CD8-positive, alpha-beta memory T cell (primary cell): ENCODE measurements around the gene DAPL1. TPM values are rescaled to one million over a fixed set of nuclear protein-coding genes. Genes with fewer than 3 reads are reported as not detected.

ENCODE experiments used
- CTCF ChIA-PET: fragments of 350-600 bp; sonication (Branson Sonifier 250); formaldehyde crosslinking; loops from one replicate; lab custom pipeline; 2021; ENCODE audit warnings: antibody characterized with exemption; lab: Charles Lee
- POLR2A ChIA-PET: fragments of 350-600 bp; sonication (Branson Sonifier 250); formaldehyde crosslinking; loops from one replicate; lab custom pipeline; 2021; ENCODE audit warnings: antibody characterized with exemption; lab: Charles Lee
- DNase-seq, 5 donors: peaks; one replicate each; pipeline versions ENCODE4 v3.0.0 to v3.0.0-alpha.2; 2020 to 2022; ENCODE audit warnings: mixed read lengths in 1 of 5
- H3K27ac ChIP-seq: one replicate; pipeline ENCODE4 v1.7.0; 2013; ENCODE audit warnings: low read depth, mild to moderate bottlenecking, low read length, moderate library complexity
- H3K27me3 ChIP-seq: 2 replicates; pipeline ENCODE4 v1.7.0; 2013; ENCODE audit warnings: low read length, mild to moderate bottlenecking; ENCODE audit not compliant: insufficient read depth, poor library complexity, severe bottlenecking
- H3K36me3 ChIP-seq: 2 replicates; pipeline ENCODE4 v1.7.0; 2013; ENCODE audit warnings: mild to moderate bottlenecking, low read length, moderate library complexity; ENCODE audit not compliant: insufficient read depth
- H3K4me1 ChIP-seq: 2 replicates; pipeline ENCODE4 v1.7.0; 2013; ENCODE audit warnings: mild to moderate bottlenecking, low read length, moderate library complexity; ENCODE audit not compliant: insufficient read depth
- H3K4me3 ChIP-seq: 2 replicates; pipeline ENCODE4 v1.7.0; 2013; ENCODE audit warnings: mild to moderate bottlenecking, low read length
- H3K9me3 ChIP-seq: 2 replicates; pipeline ENCODE4 v1.7.0; 2013; ENCODE audit warnings: mild to moderate bottlenecking, low read length
- H3K27ac Mint-ChIP-seq, 8 donors: one replicate each; pipeline ENCODE4 v1.8.0; 2020 to 2021; ENCODE audit warnings: mixed read lengths in 8 of 8, mild to moderate bottlenecking in 6 of 8, inconsistent platforms in 3 of 8, moderate library complexity in 3 of 8
- H3K27me3 Mint-ChIP-seq, 2 donors: one replicate each; pipeline ENCODE4 v1.8.0; 2020 to 2021; ENCODE audit warnings: mixed read lengths in 2 of 2, mild to moderate bottlenecking in 1 of 2, moderate library complexity in 1 of 2
- H3K36me3 Mint-ChIP-seq, 3 donors: one replicate each; pipeline ENCODE4 v1.8.0; 2020 to 2021; ENCODE audit warnings: mixed read lengths in 3 of 3, inconsistent platforms in 1 of 3, mild to moderate bottlenecking in 1 of 3
- H3K4me1 Mint-ChIP-seq, 3 donors: one replicate each; pipeline ENCODE4 v1.8.0; 2020 to 2021; ENCODE audit warnings: mixed read lengths in 3 of 3, inconsistent platforms in 1 of 3, mild to moderate bottlenecking in 1 of 3
- H3K4me3 Mint-ChIP-seq, 7 donors: one replicate each; pipeline ENCODE4 v1.8.0; 2020 to 2021; ENCODE audit warnings: mixed read lengths in 7 of 7, mild to moderate bottlenecking in 6 of 7, moderate library complexity in 4 of 7, inconsistent platforms in 2 of 7
- H3K9me3 Mint-ChIP-seq, 5 donors: one replicate each; pipeline ENCODE4 v1.8.0; 2020 to 2022; ENCODE audit warnings: mixed read lengths in 5 of 5, mild to moderate bottlenecking in 3 of 5, moderate library complexity in 2 of 5, inconsistent platforms in 1 of 5
- polyA plus RNA-seq: library from polyadenylated mRNA; unstranded; fragments of 300-500 nt; fragmentation: Illumina TruSeq; gene quantifications from one replicate; pipeline ENCODE4 v1.2.3, GENCODE V29; 2021
- total RNA-seq, 2 experiments: library from RNA; stranded (reverse); gene quantifications; one replicate each; pipeline ENCODE4 v1.2.3, GENCODE V29; 2021

The DAPL1 gene
- total and polyA plus RNA-seq, 3 experiments from 2014 or later: not detected

DNA sequence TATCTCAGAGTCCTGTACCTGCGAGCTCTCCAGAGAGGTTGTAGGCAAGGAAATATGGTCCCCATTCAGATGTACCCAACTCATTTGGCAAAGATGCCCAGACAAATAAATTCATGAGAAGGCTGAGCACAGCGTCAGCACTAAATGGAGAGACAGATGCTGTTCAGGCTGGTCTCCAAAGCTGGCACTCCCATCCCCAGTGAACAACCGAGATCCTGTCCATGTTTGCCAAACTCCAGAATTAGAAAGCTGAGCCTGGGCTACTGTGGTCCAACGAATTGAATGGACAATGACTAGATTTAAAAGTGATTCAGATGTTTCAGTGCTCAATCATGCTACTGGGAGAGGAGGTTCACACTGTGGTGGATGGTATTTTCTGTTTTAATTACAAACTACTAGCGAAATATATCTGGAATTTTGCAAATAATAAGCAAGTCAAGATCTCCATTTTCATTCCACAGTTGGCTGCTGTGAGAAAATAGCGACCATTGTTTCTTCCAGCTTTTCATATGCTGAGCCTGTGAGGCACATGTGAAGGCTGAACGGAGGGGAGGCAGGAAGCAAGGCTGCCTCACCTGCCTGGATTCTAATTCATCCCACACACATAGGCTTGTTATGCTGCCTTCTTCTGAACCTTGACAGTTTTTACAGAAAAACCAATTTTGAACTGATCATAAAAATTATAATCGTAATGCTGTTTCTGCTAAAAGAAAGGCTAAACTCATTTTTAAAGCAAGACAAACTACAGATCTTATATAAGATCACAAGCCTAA is 22.6 kb upstream of the DAPL1 start:
- no peaks in the 10 kb centered on the region for H3K9me3 ChIP-seq
- CTCF ChIA-PET: interaction anchor here (1.8 kb wide), 1 partner anchor 18 kb away, joined by 5 read pairs; no protein-coding TSS in a partner anchor
- DNase-seq: no peak
- POLR2A ChIA-PET: no interaction called here
- H3K27me3 ChIP-seq: no peaks in the 10 kb centered on the region
- no peak overlapping the region for H3K4me3 ChIP-seq
- H3K4me1 Mint-ChIP-seq: no peaks in the 10 kb centered on the region
- no peaks in the 10 kb centered on the region for H3K36me3 Mint-ChIP-seq
- no peaks in the 10 kb centered on the region for H3K9me3 Mint-ChIP-seq
- H3K27ac Mint-ChIP-seq: no peak overlapping the region
- peaks cover 3 to 4% of the 10 kb centered on the region in 2 donors for H3K27me3 Mint-ChIP-seq
- no peak overlapping the region for H3K27ac ChIP-seq
- H3K4me1 ChIP-seq: no peaks in the 10 kb centered on the region
- H3K4me3 Mint-ChIP-seq: no peak overlapping the region
- H3K36me3 ChIP-seq: no peaks in the 10 kb centered on the region

DNA sequence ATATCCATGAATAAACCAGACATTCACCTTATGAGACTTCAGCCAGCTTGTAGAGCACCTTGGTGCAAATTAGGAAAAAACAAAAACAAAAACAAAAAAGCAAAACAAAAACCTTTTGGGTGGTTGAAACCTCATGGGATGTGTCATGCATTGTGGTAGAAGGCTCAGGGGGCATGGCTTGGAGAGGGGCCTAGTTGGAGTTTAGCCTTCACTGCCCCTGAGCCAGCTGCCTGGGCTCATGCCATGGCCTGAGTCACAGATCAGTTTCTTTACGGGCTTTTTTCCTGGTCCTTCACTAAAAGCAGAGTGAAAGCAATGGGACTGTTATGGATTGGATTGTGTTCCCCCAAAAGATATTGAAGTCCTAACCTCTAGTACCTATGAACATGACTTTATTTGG is 22.0 kb upstream of the DAPL1 start:
- Histone ChIP-seq H3K9me3 (no peaks in the 10 kb centered on the region), H3K4me1 (no peaks in the 10 kb centered on the region), H3K27me3 (no peaks in the 10 kb centered on the region), H3K36me3 (no peaks in the 10 kb centered on the region), H3K27ac (no peak overlapping the region), H3K4me3 (no peak overlapping the region)
- no peaks in the 10 kb centered on the region for H3K36me3 Mint-ChIP-seq
- H3K27ac Mint-ChIP-seq: no peak overlapping the region
- CTCF ChIA-PET: no interaction called here
- H3K27me3 Mint-ChIP-seq: peaks cover 3 to 4% of the 10 kb centered on the region in 2 donors
- POLR2A ChIA-PET: no interaction called here
- H3K4me1 Mint-ChIP-seq: no peaks in the 10 kb centered on the region
- H3K9me3 Mint-ChIP-seq: no peaks in the 10 kb centered on the region
- no peak for DNase-seq
- no peak overlapping the region for H3K4me3 Mint-ChIP-seq

- Mint-ChIP-seq H3K4me1 (no peaks in the 10 kb centered on the region), H3K27ac (no peak overlapping the region), H3K27me3 (peaks cover 4 to 7% of the 10 kb centered on the region in 2 donors), H3K4me3 (no peak overlapping the region), H3K36me3 (no peaks in the 10 kb centered on the region), H3K9me3 (no peaks in the 10 kb centered on the region)
- Histone ChIP-seq H3K9me3 (no peaks in the 10 kb centered on the region), H3K4me1 (no peaks in the 10 kb centered on the region), H3K4me3 (no peak overlapping the region), H3K27me3 (no peaks in the 10 kb centered on the region), H3K27ac (no peak overlapping the region), H3K36me3 (no peaks in the 10 kb centered on the region)
- POLR2A ChIA-PET: no interaction called here
- CTCF ChIA-PET: no interaction called here
- no peak for DNase-seq
Measured at GRCh38 chr2:158774681-158775080, 20.4 kb upstream of the DAPL1 start.

DNA sequence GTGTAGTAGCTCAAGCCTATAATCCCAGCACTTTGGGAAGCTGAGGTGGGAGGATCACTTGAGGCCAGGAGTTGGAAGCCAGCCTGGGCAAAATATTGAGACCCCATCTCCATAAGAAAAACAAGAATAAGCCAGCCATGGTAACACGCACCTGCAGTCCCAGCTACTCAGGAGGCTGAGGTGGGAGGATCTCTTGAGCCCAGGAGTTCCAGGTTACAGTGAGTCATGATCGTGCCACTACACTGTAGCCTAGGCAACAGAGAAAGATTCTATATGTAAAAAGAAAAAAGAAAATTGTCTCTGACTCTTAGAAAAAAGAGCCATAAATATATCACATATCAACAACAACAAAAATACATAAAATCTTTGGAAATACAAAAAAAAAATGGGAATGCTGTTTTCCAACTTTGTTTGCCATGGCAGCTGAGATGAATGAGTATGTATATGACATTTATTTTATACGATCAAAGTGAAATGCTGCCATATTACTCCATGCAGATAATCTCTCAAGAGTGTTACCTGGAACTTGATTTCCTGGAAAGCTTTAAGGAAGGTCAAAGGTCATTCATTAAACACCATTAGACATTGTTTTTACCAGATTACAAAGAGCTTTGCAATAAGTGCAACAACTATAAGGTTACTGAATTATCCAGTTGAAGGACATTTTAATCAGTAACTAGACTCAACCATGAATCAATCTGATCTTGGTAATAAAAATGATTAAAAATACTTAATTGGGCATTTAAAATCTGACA is 19.7 kb upstream of the DAPL1 start:
- H3K27me3 ChIP-seq: no peaks in the 10 kb centered on the region
- Mint-ChIP-seq H3K4me1 (no peaks in the 10 kb centered on the region), H3K27ac (no peak overlapping the region), H3K27me3 (peaks cover 4 to 7% of the 10 kb centered on the region in 2 donors), H3K9me3 (no peaks in the 10 kb centered on the region), H3K4me3 (no peak overlapping the region), H3K36me3 (no peaks in the 10 kb centered on the region)
- no peaks in the 10 kb centered on the region for H3K36me3 ChIP-seq
- no peaks in the 10 kb centered on the region for H3K9me3 ChIP-seq
- ChIA-PET CTCF (no interaction called here), POLR2A (no interaction called here)
- no peak for DNase-seq
- H3K4me3 ChIP-seq: no peak overlapping the region
- H3K4me1 ChIP-seq: no peaks in the 10 kb centered on the region
- H3K27ac ChIP-seq: no peak overlapping the region

- POLR2A ChIA-PET: no interaction called here
- Mint-ChIP-seq H3K27me3 (peaks cover 4 to 7% of the 10 kb centered on the region in 2 donors), H3K4me1 (no peaks in the 10 kb centered on the region), H3K9me3 (no peaks in the 10 kb centered on the region), H3K27ac (no peak overlapping the region), H3K36me3 (no peaks in the 10 kb centered on the region), H3K4me3 (no peak overlapping the region)
- H3K4me3 ChIP-seq: no peak overlapping the region
- no peaks in the 10 kb centered on the region for H3K36me3 ChIP-seq
- H3K27me3 ChIP-seq: no peaks in the 10 kb centered on the region
- no peaks in the 10 kb centered on the region for H3K4me1 ChIP-seq
- DNase-seq: no peak
- H3K27ac ChIP-seq: no peak overlapping the region
- CTCF ChIA-PET: no interaction called here
- H3K9me3 ChIP-seq: no peaks in the 10 kb centered on the region
Measured at GRCh38 chr2:158776231-158776630, 18.9 kb upstream of the DAPL1 start.

- Mint-ChIP-seq H3K36me3 (no peaks in the 10 kb centered on the region), H3K27ac (no peak overlapping the region), H3K4me1 (no peaks in the 10 kb centered on the region), H3K27me3 (peaks cover 5 to 7% of the 10 kb centered on the region in 2 donors), H3K9me3 (no peaks in the 10 kb centered on the region), H3K4me3 (no peak overlapping the region)
- POLR2A ChIA-PET: no interaction called here
- Histone ChIP-seq H3K36me3 (no peaks in the 10 kb centered on the region), H3K27me3 (no peaks in the 10 kb centered on the region), H3K4me1 (no peaks in the 10 kb centered on the region), H3K27ac (no peak overlapping the region), H3K4me3 (no peak overlapping the region), H3K9me3 (no peaks in the 10 kb centered on the region)
- CTCF ChIA-PET: no interaction called here
- no peak for DNase-seq
Measured at GRCh38 chr2:158777077-158777476, 18.0 kb upstream of the DAPL1 start.

DNA sequence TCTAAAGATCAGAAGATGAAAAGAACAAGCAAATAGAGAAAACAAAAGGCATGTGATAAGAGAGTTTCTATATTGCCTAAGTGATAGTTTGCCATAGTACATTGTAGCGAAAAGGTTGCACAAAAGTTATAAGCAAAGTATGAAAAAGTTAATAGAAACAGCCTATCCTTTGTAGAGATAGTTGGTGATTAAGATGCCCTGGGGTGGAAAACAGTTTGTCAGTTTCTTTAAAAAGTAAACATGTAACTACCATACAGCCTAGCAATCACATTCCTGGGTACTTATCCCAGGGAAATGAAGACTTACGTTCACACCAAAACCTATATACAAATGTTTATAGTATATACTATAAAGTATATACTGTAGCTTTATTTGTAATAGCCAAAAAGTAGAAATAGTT is 16.9 kb upstream of the DAPL1 start:
- H3K27me3 Mint-ChIP-seq: peaks cover 4 to 8% of the 10 kb centered on the region in 2 donors
- H3K9me3 Mint-ChIP-seq: no peaks in the 10 kb centered on the region
- Histone ChIP-seq H3K9me3 (no peaks in the 10 kb centered on the region), H3K27ac (no peak overlapping the region), H3K27me3 (no peaks in the 10 kb centered on the region), H3K4me3 (no peak overlapping the region), H3K36me3 (no peaks in the 10 kb centered on the region), H3K4me1 (no peaks in the 10 kb centered on the region)
- no peaks in the 10 kb centered on the region for H3K36me3 Mint-ChIP-seq
- H3K27ac Mint-ChIP-seq: no peak overlapping the region
- H3K4me1 Mint-ChIP-seq: no peaks in the 10 kb centered on the region
- no peak for DNase-seq
- ChIA-PET CTCF (no interaction called here), POLR2A (no interaction called here)
- no peak overlapping the region for H3K4me3 Mint-ChIP-seq

DNA sequence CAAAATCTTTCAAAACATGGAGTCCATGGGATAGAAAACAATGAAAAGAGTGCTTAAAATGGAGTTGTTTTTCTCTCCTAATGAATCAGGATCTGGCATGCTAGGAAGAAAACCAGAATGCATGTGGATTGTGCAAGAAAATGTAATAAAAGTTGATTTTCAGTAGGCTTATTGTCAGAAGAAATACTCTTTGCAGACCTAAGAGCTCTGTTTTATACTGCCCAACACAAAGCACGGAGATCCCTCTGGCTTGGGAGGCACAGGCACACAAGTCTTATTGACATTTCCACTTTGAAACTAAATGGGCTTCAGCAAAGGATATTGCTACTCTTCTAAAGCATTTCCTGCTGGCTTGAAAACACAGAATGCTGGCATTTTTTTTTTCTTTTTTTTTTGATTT is 15.5 kb upstream of the DAPL1 start:
- Mint-ChIP-seq H3K9me3 (no peaks in the 10 kb centered on the region), H3K27ac (no peak overlapping the region), H3K4me3 (no peak overlapping the region), H3K27me3 (peaks cover 4 to 18% of the 10 kb centered on the region in 2 donors), H3K4me1 (no peaks in the 10 kb centered on the region), H3K36me3 (no peaks in the 10 kb centered on the region)
- no peaks in the 10 kb centered on the region for H3K4me1 ChIP-seq
- ChIA-PET POLR2A (no interaction called here), CTCF (no interaction called here)
- H3K36me3 ChIP-seq: no peaks in the 10 kb centered on the region
- no peak overlapping the region for H3K4me3 ChIP-seq
- DNase-seq: no peak
- H3K27ac ChIP-seq: no peak overlapping the region
- no peaks in the 10 kb centered on the region for H3K9me3 ChIP-seq
- H3K27me3 ChIP-seq: no peaks in the 10 kb centered on the region
